OCI-LY7 (cell line): ENCODE results near the gene HS2ST1.

Experiments used
- CTCF ChIP-seq: fragments of 200-600 bp; sonication (generic); conservative IDR thresholded peaks from 2 replicates; pipeline ENCODE4 v1.5.1; 2014; ENCODE audit warnings: mild to moderate bottlenecking, antibody characterized with exemption, low read length, moderate library complexity, mixed read lengths
- EZH2phosphoT487 ChIP-seq: fragments of 200-600 bp; sonication (generic); IDR thresholded peaks from 2 replicates; pipeline ENCODE4 v1.6.1; 2018; ENCODE audit warnings: low read depth, borderline replicate concordance, mild to moderate bottlenecking, mixed run types, antibody characterized with exemption, low read length, moderate library complexity, mixed read lengths

GRCh38 chr1:86926883-86927282 lies 12.4 kb downstream of the HS2ST1 start:
- TF ChIP-seq EZH2phosphoT487 (no peak), CTCF (no peak)
